BLaER1 treated with 17β-estradiol and CSF1 and Interleukin-3, amounts not matched to agents 10 nM and 100 nM (cell line): ENCODE data around the gene TBC1D4.
A peak's percentile ranks its signal among the peaks of the same experiment; 100 is the strongest.
"Not testable (repeated sequence)": the region's sequence is repeated elsewhere in the genome, so short reads cannot be mapped to it uniquely, and the experiment has no call there.

Experiments used
- H3K27ac ChIP-seq, 11 experiments: shearing (Covaris generic); formaldehyde crosslinking; 2 replicates each; pipeline ENCODE4 v1.8.1; 2022
- H3K27me3 ChIP-seq, 11 experiments: shearing (Covaris generic); formaldehyde crosslinking; 2 replicates each; pipeline ENCODE4 v1.8.1; 2022
- H3K36me3 ChIP-seq, 11 experiments: shearing (Covaris generic); formaldehyde crosslinking; 2 replicates each; pipeline ENCODE4 v1.8.1; 2022
- H3K4me1 ChIP-seq, 10 experiments: shearing (Covaris generic); formaldehyde crosslinking; 2 replicates each; pipeline ENCODE4 v1.8.1; 2022
- H3K4me2 ChIP-seq, 11 experiments: shearing (Covaris generic); formaldehyde crosslinking; 2 replicates each; pipeline ENCODE4 v1.8.1; 2022
- H3K4me3 ChIP-seq, 10 experiments: shearing (Covaris generic); formaldehyde crosslinking; 2 replicates each; pipeline ENCODE4 v1.8.1; 2022
- H3K9ac ChIP-seq, 11 experiments: shearing (Covaris generic); formaldehyde crosslinking; 2 replicates each; pipeline ENCODE4 v1.8.1; 2022
- H3K9me3 ChIP-seq, 11 experiments: shearing (Covaris generic); formaldehyde crosslinking; replicated peaks in 1 of 11; 2 replicates each; pipeline ENCODE4 v1.8.1; 2022
- H4K20me1 ChIP-seq, 11 experiments: shearing (Covaris generic); formaldehyde crosslinking; 2 replicates each; pipeline ENCODE4 v1.8.1; 2022
- Cebpa-rat ChIP-seq, 11 experiments: shearing (Covaris generic); IDR thresholded peaks; 2 replicates each; pipeline ENCODE4 v1.8.1; 2022

TBC1D4 gene

GRCh38 chr13:75442736-75443234 lies 39.2 kb downstream of the TBC1D4 start:
- Histone ChIP-seq H3K4me2 (no peak overlapping the region), H3K27me3 (no peaks in the 10 kb centered on the region), H3K4me3 (no peak overlapping the region), H3K36me3 (peaks cover 0 to 9% (median 0%) of the 10 kb centered on the region in 11 experiments; a peak in 4 of 22 replicates), H3K27ac (no peak overlapping the region), H4K20me1 (peaks cover 0 to 30% (median 0%) of the 10 kb centered on the region in 11 experiments; a peak in 4 of 22 replicates), H3K9me3 (peaks cover 0 to 4% (median 1%) of the 10 kb centered on the region in 11 experiments; a peak in 5 of 22 replicates), H3K9ac (no peak overlapping the region), H3K4me1 (no peaks in the 10 kb centered on the region)
- TF ChIP-seq Cebpa-rat (IDR thresholded peaks at IDR 0.05), result no peak

GRCh38 chr13:75440100-75440499 lies 41.9 kb downstream of the TBC1D4 start:
- Histone ChIP-seq H3K9me3 (peaks cover 11 to 21% (median 15%) of the 10 kb centered on the region in 11 experiments), H3K4me3 (no peak overlapping the region), H3K27me3 (no peaks in the 10 kb centered on the region), H3K4me1 (no peaks in the 10 kb centered on the region), H4K20me1 (peaks cover 0 to 32% (median 0%) of the 10 kb centered on the region in 11 experiments; a peak in 4 of 22 replicates), H3K27ac (no peak overlapping the region), H3K36me3 (peaks cover 0 to 24% (median 8%) of the 10 kb centered on the region in 11 experiments; a peak in 8 of 22 replicates), H3K4me2 (no peak overlapping the region), H3K9ac (no peak overlapping the region)
- TF ChIP-seq Cebpa-rat (IDR thresholded peaks at IDR 0.05), result no peak

- H4K20me1 ChIP-seq, result peaks cover 0 to 29% (median 0%) of the 10 kb centered on the region in 11 experiments; a peak in 5 of 22 replicates
- H3K4me3 ChIP-seq, result no peak overlapping the region
- peaks cover 0 to 23% (median 12%) of the 10 kb centered on the region in 11 experiments; a peak in 12 of 22 replicates for H3K36me3 ChIP-seq
- no peak overlapping the region for H3K9ac ChIP-seq
- H3K9me3 ChIP-seq, result peaks cover 22 to 36% (median 30%) of the 10 kb centered on the region in 11 experiments
- no peak for TF ChIP-seq Cebpa-rat (IDR thresholded peaks at IDR 0.05)
- H3K27ac ChIP-seq, result no peak overlapping the region
- no peaks in the 10 kb centered on the region for H3K27me3 ChIP-seq
- H3K4me1 ChIP-seq, result no peaks in the 10 kb centered on the region
- no peak overlapping the region for H3K4me2 ChIP-seq
Measured at GRCh38 chr13:75437582-75438318, 44.2 kb downstream of the TBC1D4 start.

GRCh38 chr13:75434126-75434525 lies 47.8 kb downstream of the TBC1D4 start:
- H3K9ac ChIP-seq, H3K4me1 ChIP-seq, H3K27ac ChIP-seq, H3K4me2 ChIP-seq, H3K27me3 ChIP-seq, H3K4me3 ChIP-seq: not testable (repeated sequence)
- H3K9me3 ChIP-seq, result peaks cover 22 to 36% (median 30%) of the 10 kb centered on the region in 11 experiments
- H3K36me3 ChIP-seq, result peaks cover 0 to 23% (median 12%) of the 10 kb centered on the region in 11 experiments; a peak in 12 of 22 replicates
- peaks cover 0 to 39% (median 3%) of the 10 kb centered on the region in 11 experiments; a peak in 7 of 22 replicates for H4K20me1 ChIP-seq

GRCh38 chr13:75432811-75433244 lies 49.1 kb downstream of the TBC1D4 start:
- no peaks in the 10 kb centered on the region for H3K27me3 ChIP-seq
- H3K27ac ChIP-seq, result no peak overlapping the region
- TF ChIP-seq Cebpa-rat (IDR thresholded peaks at IDR 0.05), result no peak
- peaks cover 0 to 25% (median 12%) of the 10 kb centered on the region in 11 experiments; a peak in 13 of 22 replicates for H3K36me3 ChIP-seq
- no peak overlapping the region for H3K9ac ChIP-seq
- H3K9me3 ChIP-seq, result peaks cover 22 to 43% (median 30%) of the 10 kb centered on the region in 11 experiments
- H4K20me1 ChIP-seq, result peaks cover 0 to 33% (median 3%) of the 10 kb centered on the region in 11 experiments; a peak in 7 of 22 replicates
- no peak overlapping the region for H3K4me3 ChIP-seq
- H3K4me2 ChIP-seq, result no peak overlapping the region
- H3K4me1 ChIP-seq, result peaks cover 0 to 6% (median 0%) of the 10 kb centered on the region in 10 experiments; a peak in 1 of 20 replicates

- no peak overlapping the region for H3K4me2 ChIP-seq
- H3K9me3 ChIP-seq, result peaks cover 25 to 47% (median 36%) of the 10 kb centered on the region in 11 experiments
- H3K9ac ChIP-seq, result no peak overlapping the region
- H3K4me1 ChIP-seq, result peaks cover 0 to 6% (median 0%) of the 10 kb centered on the region in 10 experiments; a peak in 1 of 20 replicates
- no peak for TF ChIP-seq Cebpa-rat (IDR thresholded peaks at IDR 0.05)
- H3K36me3 ChIP-seq, result peaks cover 0 to 29% (median 14%) of the 10 kb centered on the region in 11 experiments; a peak in 13 of 22 replicates
- peaks cover 0 to 29% (median 3%) of the 10 kb centered on the region in 11 experiments; a peak in 7 of 22 replicates for H4K20me1 ChIP-seq
- H3K4me3 ChIP-seq, result no peak overlapping the region
- no peak overlapping the region for H3K27ac ChIP-seq
- H3K27me3 ChIP-seq, result no peaks in the 10 kb centered on the region
Measured at GRCh38 chr13:75432045-75432444, 49.9 kb downstream of the TBC1D4 start.

GRCh38 chr13:75430436-75431209 lies 51.3 kb downstream of the TBC1D4 start:
- Histone ChIP-seq H3K27ac (no peak overlapping the region), H3K36me3 (peaks cover 0 to 30% (median 15%) of the 10 kb centered on the region in 11 experiments; a peak in 13 of 22 replicates), H3K27me3 (no peaks in the 10 kb centered on the region), H3K4me2 (peak overlapping the region in 1 of 11 experiments; percentile 5; a peak in 1 of 22 replicates), H3K4me3 (no peak overlapping the region), H4K20me1 (peaks cover 0 to 29% (median 3%) of the 10 kb centered on the region in 11 experiments; a peak in 7 of 22 replicates), H3K9ac (no peak overlapping the region), H3K9me3 (peaks cover 20 to 46% (median 33%) of the 10 kb centered on the region in 11 experiments), H3K4me1 (peaks cover 0 to 6% (median 0%) of the 10 kb centered on the region in 10 experiments; a peak in 1 of 20 replicates)
- no peak for TF ChIP-seq Cebpa-rat (IDR thresholded peaks at IDR 0.05)

GRCh38 chr13:75426421-75426820 lies 55.5 kb downstream of the TBC1D4 start:
- Histone ChIP-seq H3K9me3 (peaks cover 6 to 33% (median 23%) of the 10 kb centered on the region in 11 experiments; a peak in 18 of 22 replicates), H3K4me2 (no peak overlapping the region), H3K27ac (no peak overlapping the region), H4K20me1 (peaks cover 0 to 17% (median 0%) of the 10 kb centered on the region in 11 experiments; a peak in 4 of 22 replicates), H3K27me3 (no peaks in the 10 kb centered on the region), H3K4me3 (no peak overlapping the region), H3K36me3 (peaks cover 0 to 19% (median 7%) of the 10 kb centered on the region in 11 experiments; a peak in 6 of 22 replicates), H3K4me1 (peaks cover 0 to 12% (median 0%) of the 10 kb centered on the region in 10 experiments; a peak in 2 of 20 replicates), H3K9ac (no peak overlapping the region)
- no peak for TF ChIP-seq Cebpa-rat (IDR thresholded peaks at IDR 0.05)
